Skeletal muscle tissue (tissue), 4 donors: ENCODE measurements around the gene DPP4. TPM values are rescaled to one million over a fixed set of nuclear protein-coding genes. Genes with fewer than 3 reads are reported as not detected.

Source experiments
- H3K27ac ChIP-seq: one replicate; pipeline ENCODE4 v1.7.0; 2013; ENCODE audit warnings: mild to moderate bottlenecking, low read depth, low read length, inconsistent platforms
- H3K27me3 ChIP-seq, 3 donors: one replicate each; pipeline ENCODE4 v1.7.0; 2013; ENCODE audit warnings: low read length in 3 of 3; ENCODE audit not compliant: control insufficient read depth in 3 of 3, insufficient read depth in 3 of 3
- H3K36me3 ChIP-seq, 3 donors: one replicate each; pipeline ENCODE4 v1.7.0; 2013; ENCODE audit warnings: low read length in 3 of 3; ENCODE audit not compliant: control insufficient read depth in 3 of 3, insufficient read depth in 3 of 3
- H3K4me1 ChIP-seq, 3 donors: one replicate each; pipeline ENCODE4 v1.7.0; 2013; ENCODE audit warnings: low read length in 3 of 3, mild to moderate bottlenecking in 3 of 3; ENCODE audit not compliant: control insufficient read depth in 3 of 3, insufficient read depth in 3 of 3
- H3K4me3 ChIP-seq, 3 donors: one replicate each; pipeline ENCODE4 v1.7.0; 2013; ENCODE audit warnings: low read length in 3 of 3
- H3K9ac ChIP-seq, 3 donors: one replicate each; pipeline ENCODE4 v1.7.0; 2013; ENCODE audit warnings: low read length in 3 of 3, mild to moderate bottlenecking in 3 of 3, moderate library complexity in 2 of 3, low read depth in 1 of 3
- H3K9me3 ChIP-seq, 3 donors: one replicate each; pipeline ENCODE4 v1.7.0; 2013; ENCODE audit warnings: low read length in 3 of 3; ENCODE audit not compliant: control insufficient read depth in 3 of 3
- total RNA-seq: library from RNA; depleted of rRNA; stranded (reverse); fragments of >200 nt; gene quantifications from one replicate; pipeline ENCODE4 v1.2.3, GENCODE V29; 2014
- donor health status: Osteomylitis.

DPP4 gene
- total RNA-seq, 1 donor from 2014 or later = 24.0 TPM

DNA sequence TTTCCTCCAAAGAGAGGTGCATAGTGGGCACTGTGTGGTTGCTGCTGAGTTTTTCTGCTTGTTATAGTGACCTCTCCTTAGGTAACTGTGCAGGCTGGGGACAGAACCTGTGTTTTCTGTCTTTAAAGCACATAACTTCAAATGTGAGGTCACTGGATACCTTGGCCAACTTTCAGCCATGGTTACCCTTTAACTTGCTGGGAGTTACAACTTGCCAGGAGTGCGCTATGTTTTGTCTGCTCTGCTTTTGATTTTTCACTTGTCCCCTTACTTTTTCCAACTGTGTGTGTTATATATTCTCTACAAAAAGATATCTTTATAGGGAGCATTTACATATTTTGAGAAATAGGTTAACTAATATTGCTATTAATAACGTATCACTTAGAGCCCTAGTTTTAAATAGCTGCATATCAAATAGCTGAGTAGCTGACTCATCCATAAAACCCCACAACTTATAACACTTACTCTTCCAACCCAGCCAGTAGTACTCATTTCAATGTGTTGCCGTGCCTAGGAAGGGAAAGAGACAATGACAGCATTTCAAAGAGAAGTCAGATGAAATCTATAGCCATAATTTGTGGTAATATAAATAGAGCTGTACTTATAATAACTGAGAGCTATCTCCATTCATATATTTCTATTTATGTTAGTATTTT is 51.6 kb downstream of the DPP4 start:
- peaks cover 3 to 16% (median 4%) of the 10 kb centered on the region in 3 donors for H3K4me1 ChIP-seq
- H3K36me3 ChIP-seq = no peaks in the 10 kb centered on the region
- H3K4me3 ChIP-seq = no peak overlapping the region
- H3K27me3 ChIP-seq = no peaks in the 10 kb centered on the region
- no peak overlapping the region for H3K27ac ChIP-seq
- no peak overlapping the region for H3K9ac ChIP-seq
- no peaks in the 10 kb centered on the region for H3K9me3 ChIP-seq

GRCh38 chr2:162021516-162022058 is 52.4 kb downstream of the DPP4 start:
- H3K9ac ChIP-seq = no peak overlapping the region
- H3K4me1 ChIP-seq = peaks cover 3 to 16% (median 4%) of the 10 kb centered on the region in 3 donors
- no peaks in the 10 kb centered on the region for H3K36me3 ChIP-seq
- H3K9me3 ChIP-seq = no peaks in the 10 kb centered on the region
- no peaks in the 10 kb centered on the region for H3K27me3 ChIP-seq
- no peak overlapping the region for H3K27ac ChIP-seq
- H3K4me3 ChIP-seq = no peak overlapping the region

- no peak overlapping the region for H3K27ac ChIP-seq
- no peak overlapping the region for H3K4me3 ChIP-seq
- peaks cover 0 to 11% (median 3%) of the 10 kb centered on the region in 3 donors for H3K4me1 ChIP-seq
- H3K36me3 ChIP-seq = no peaks in the 10 kb centered on the region
- H3K27me3 ChIP-seq = no peaks in the 10 kb centered on the region
- no peaks in the 10 kb centered on the region for H3K9me3 ChIP-seq
- no peak overlapping the region for H3K9ac ChIP-seq
Observed at GRCh38 chr2:162018530-162018929, 55.5 kb downstream of the DPP4 start.

GRCh38 chr2:162017233-162017632 is 56.8 kb downstream of the DPP4 start:
- peaks cover 0 to 3% (median under 1%) of the 10 kb centered on the region in 3 donors for H3K4me1 ChIP-seq
- H3K27me3 ChIP-seq = no peaks in the 10 kb centered on the region
- H3K36me3 ChIP-seq = no peaks in the 10 kb centered on the region
- H3K27ac ChIP-seq = no peak overlapping the region
- no peak overlapping the region for H3K9ac ChIP-seq
- no peak overlapping the region for H3K4me3 ChIP-seq
- no peaks in the 10 kb centered on the region for H3K9me3 ChIP-seq

DNA sequence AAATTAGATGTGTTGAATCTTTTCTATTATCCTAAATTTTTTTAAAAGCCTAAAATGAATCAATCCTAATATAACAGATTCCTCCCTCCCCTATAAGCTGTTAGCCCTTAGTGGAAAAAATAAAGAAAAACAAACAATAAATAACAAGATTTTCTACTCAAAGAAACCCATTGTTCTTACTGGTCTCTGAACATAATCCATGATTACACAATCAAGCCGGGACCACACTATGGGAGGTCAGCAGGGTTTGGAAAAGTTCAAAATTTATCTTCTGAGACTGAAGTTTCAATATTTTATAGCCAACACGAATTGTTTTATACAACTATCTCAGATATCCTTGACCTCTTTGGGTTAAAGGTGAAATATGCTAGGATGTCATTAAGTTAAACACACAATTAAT is 57.9 kb downstream of the DPP4 start:
- no peaks in the 10 kb centered on the region for H3K27me3 ChIP-seq
- H3K27ac ChIP-seq = no peak overlapping the region
- H3K9ac ChIP-seq = no peak overlapping the region
- no peaks in the 10 kb centered on the region for H3K4me1 ChIP-seq
- no peaks in the 10 kb centered on the region for H3K36me3 ChIP-seq
- no peaks in the 10 kb centered on the region for H3K9me3 ChIP-seq
- H3K4me3 ChIP-seq = no peak overlapping the region

DNA sequence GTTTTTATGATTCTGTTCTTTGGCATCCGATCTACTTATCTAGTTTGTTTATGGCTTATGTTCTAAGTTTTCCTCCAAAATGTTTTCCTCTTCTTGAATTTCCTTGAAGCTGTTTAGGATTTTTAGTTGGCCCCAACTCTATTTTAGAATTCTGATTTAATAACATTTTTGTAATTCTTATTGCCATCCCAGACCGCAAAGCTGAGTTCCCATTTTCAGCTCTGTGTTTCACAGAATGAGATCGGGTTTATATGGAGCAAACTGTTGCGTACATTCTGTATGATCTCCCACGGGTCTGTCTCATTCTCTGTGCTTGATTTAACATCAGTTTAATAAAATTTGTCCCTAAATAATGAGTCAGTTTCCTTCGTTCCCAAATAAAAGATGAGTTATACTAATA is 59.3 kb downstream of the DPP4 start:
- Histone ChIP-seq H3K4me3 (no peak overlapping the region), H3K27me3 (no peaks in the 10 kb centered on the region), H3K27ac (no peak overlapping the region), H3K36me3 (no peaks in the 10 kb centered on the region), H3K9ac (no peak overlapping the region), H3K4me1 (no peaks in the 10 kb centered on the region), H3K9me3 (no peaks in the 10 kb centered on the region)

DNA sequence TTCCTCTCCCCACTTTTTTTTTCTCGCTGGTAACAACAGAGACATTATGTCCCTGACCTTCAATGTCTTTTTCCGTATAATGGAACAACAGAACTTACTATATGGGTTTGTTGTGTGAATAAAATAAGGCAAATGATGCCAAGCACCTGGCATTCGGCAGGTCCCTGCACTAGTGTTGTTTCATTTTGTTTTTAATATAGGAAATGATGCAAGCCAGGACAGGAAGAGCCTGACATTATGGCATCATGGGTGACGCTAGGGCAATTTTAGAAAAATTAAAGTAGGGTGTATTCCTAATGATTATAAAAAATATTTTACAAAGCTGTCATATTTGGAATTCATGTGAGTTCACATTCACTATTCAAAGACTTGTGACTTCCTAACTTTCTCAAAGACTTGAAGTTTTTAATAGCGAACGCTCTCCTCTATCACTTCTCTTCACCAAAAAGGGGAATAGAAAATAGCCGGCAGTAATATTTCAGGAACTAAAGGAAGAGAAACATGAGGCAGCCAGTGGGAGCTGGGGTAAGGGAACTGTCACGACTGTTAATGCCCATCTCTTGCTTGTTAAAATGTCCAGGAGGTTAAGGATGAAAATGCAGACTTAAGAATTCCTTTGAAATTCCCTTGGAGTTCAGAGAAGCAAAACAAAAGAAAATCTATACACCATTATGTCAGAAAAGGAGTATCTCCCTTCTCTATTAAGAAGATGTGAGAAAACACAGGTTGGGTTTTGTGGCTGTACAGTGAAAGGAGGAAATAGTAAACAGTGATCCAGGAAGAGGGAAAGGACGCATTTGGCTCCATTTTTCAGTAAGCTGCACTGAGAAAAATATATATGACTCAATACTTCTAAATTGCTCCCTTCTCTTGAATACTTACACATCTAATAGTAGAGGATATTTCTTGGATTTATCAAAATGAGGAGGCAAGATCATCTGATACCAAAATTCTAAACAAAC is 60.2 kb downstream of the DPP4 start:
- Histone ChIP-seq H3K9ac (no peak overlapping the region), H3K27me3 (no peaks in the 10 kb centered on the region), H3K9me3 (no peaks in the 10 kb centered on the region), H3K27ac (no peak overlapping the region), H3K4me3 (peak overlapping the region in 1 of 3 donors; percentile 1), H3K4me1 (no peaks in the 10 kb centered on the region), H3K36me3 (no peaks in the 10 kb centered on the region)

DNA sequence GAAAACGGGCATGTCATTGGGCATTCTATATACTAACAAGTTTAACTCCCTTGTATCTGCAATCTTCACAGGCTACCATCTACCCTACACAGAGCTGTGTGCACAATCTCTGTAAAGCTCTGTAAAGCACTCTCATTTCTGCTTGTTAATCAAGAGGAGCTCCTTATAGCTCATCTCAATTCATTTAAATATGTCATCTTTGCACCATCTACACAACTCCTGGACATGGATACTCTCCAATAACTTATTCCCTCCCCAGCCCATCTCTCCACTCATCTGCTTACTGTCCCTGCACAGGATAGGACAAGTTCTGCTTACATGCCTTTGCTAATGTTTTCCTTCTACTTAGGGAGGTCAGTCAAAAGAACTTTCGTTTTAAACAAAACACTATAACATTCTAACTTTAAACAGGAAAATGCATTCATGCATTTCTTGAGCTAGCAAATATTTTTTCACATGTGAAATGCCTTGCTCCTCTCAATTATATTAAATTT is 61.4 kb downstream of the DPP4 start:
- no peaks in the 10 kb centered on the region for H3K36me3 ChIP-seq
- H3K9me3 ChIP-seq = no peaks in the 10 kb centered on the region
- H3K4me1 ChIP-seq = no peaks in the 10 kb centered on the region
- H3K27ac ChIP-seq = no peak overlapping the region
- H3K27me3 ChIP-seq = no peaks in the 10 kb centered on the region
- H3K4me3 ChIP-seq = no peak overlapping the region
- no peak overlapping the region for H3K9ac ChIP-seq

DNA sequence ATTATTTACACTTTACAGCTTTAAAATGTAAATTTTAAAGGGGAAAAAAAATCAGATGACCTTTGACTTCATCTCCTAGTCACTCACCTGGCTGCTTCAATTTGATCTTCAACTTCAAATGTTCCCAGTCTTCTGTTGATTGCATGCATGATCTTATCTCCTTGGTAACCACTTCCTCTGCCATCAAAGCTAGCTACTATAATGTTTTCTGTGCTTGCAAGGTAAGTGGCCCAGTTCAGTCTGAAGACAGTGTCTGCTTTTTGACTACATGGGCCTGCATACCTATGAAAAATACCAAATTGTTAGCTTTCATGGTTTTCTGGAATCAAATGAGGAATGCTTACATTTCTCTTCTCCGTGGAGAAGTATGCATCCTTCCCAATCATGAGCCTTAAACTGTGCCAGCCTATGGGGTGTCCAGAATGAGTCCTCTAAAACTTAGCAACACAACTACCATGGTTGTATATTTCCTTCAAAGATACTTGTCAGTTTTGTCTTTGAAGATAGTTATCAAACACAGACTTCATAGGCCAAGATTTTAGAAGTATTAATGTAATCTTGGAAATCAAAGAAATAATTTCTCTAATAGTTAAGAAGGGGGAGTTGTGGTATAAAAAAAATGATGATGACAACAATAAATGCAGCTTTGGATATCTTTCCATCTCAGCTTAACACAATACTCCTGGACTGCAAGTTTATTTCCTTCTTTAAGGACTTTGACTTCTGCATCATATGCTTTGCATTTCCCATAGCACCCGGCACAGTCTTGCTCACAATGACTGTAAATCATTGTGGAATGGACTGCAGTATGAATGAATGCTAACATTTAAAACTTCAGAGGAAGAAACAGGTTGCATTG is 62.1 kb downstream of the DPP4 start:
- no peaks in the 10 kb centered on the region for H3K36me3 ChIP-seq
- H3K4me3 ChIP-seq = no peak overlapping the region
- H3K27me3 ChIP-seq = no peaks in the 10 kb centered on the region
- no peaks in the 10 kb centered on the region for H3K4me1 ChIP-seq
- no peak overlapping the region for H3K9ac ChIP-seq
- H3K9me3 ChIP-seq = no peaks in the 10 kb centered on the region
- no peak overlapping the region for H3K27ac ChIP-seq
